ENCODE data around the gene MKX.

The MKX gene

GRCh38 chr10:27671821-27672220 is 73.8 kb downstream of the MKX start:
- Mint-ChIP-seq H3K27me3 (ENCODE audit: low read depth) (peaks cover 3% of the 10 kb centered on the region), H3K9me3 (no peaks in the 10 kb centered on the region), H3K27ac (no peak overlapping the region), H3K36me3 (ENCODE audit: low read depth) (no peaks in the 10 kb centered on the region), H3K4me3 (no peak overlapping the region), H3K4me1 (ENCODE audit: low read depth) (no peaks in the 10 kb centered on the region)
- DNase-seq (ENCODE audit: low spot score): no peak

GRCh38 chr10:27664461-27664860 is 81.2 kb downstream of the MKX start:
- H3K4me3 Mint-ChIP-seq: no peak overlapping the region
- H3K27me3 Mint-ChIP-seq (ENCODE audit: low read depth): peaks cover 17% of the 10 kb centered on the region
- DNase-seq (ENCODE audit: low spot score): no peak
- H3K4me1 Mint-ChIP-seq (ENCODE audit: low read depth): no peaks in the 10 kb centered on the region
- H3K9me3 Mint-ChIP-seq: no peaks in the 10 kb centered on the region
- no peaks in the 10 kb centered on the region for H3K36me3 Mint-ChIP-seq (ENCODE audit: low read depth)
- no peak overlapping the region for H3K27ac Mint-ChIP-seq

- Mint-ChIP-seq H3K9me3 (no peaks in the 10 kb centered on the region), H3K36me3 (ENCODE audit: low read depth) (no peaks in the 10 kb centered on the region), H3K27me3 (ENCODE audit: low read depth) (peaks cover 16% of the 10 kb centered on the region), H3K4me1 (ENCODE audit: low read depth) (no peaks in the 10 kb centered on the region), H3K27ac (no peak overlapping the region), H3K4me3 (no peak overlapping the region)
- DNase-seq (ENCODE audit: low spot score): no peak
Measured at GRCh38 chr10:27663621-27664020, 82.0 kb downstream of the MKX start.

- Mint-ChIP-seq H3K27me3 (ENCODE audit: low read depth) (peaks cover 14% of the 10 kb centered on the region), H3K27ac (no peak overlapping the region), H3K36me3 (ENCODE audit: low read depth) (no peaks in the 10 kb centered on the region), H3K4me1 (ENCODE audit: low read depth) (no peaks in the 10 kb centered on the region), H3K9me3 (no peaks in the 10 kb centered on the region), H3K4me3 (no peak overlapping the region)
- no peak for DNase-seq (ENCODE audit: low spot score)
Measured at GRCh38 chr10:27661514-27662286, 83.9 kb downstream of the MKX start.

- no peaks in the 10 kb centered on the region for H3K9me3 Mint-ChIP-seq
- peaks cover 11% of the 10 kb centered on the region for H3K27me3 Mint-ChIP-seq (ENCODE audit: low read depth)
- H3K36me3 Mint-ChIP-seq (ENCODE audit: low read depth): no peaks in the 10 kb centered on the region
- H3K27ac Mint-ChIP-seq: no peak overlapping the region
- no peak for DNase-seq (ENCODE audit: low spot score)
- no peaks in the 10 kb centered on the region for H3K4me1 Mint-ChIP-seq (ENCODE audit: low read depth)
- no peak overlapping the region for H3K4me3 Mint-ChIP-seq
Measured at GRCh38 chr10:27660711-27661110, 84.9 kb downstream of the MKX start.

- no peaks in the 10 kb centered on the region for H3K9me3 Mint-ChIP-seq
- H3K27me3 Mint-ChIP-seq (ENCODE audit: low read depth): peaks cover 11% of the 10 kb centered on the region
- H3K4me1 Mint-ChIP-seq (ENCODE audit: low read depth): no peaks in the 10 kb centered on the region
- no peaks in the 10 kb centered on the region for H3K36me3 Mint-ChIP-seq (ENCODE audit: low read depth)
- H3K27ac Mint-ChIP-seq: no peak overlapping the region
- no peak for DNase-seq (ENCODE audit: low spot score)
- H3K4me3 Mint-ChIP-seq: no peak overlapping the region
Measured at GRCh38 chr10:27660268-27660667, 85.4 kb downstream of the MKX start.

- Mint-ChIP-seq H3K4me1 (ENCODE audit: low read depth) (no peaks in the 10 kb centered on the region), H3K4me3 (no peak overlapping the region), H3K36me3 (ENCODE audit: low read depth) (no peaks in the 10 kb centered on the region), H3K9me3 (no peaks in the 10 kb centered on the region), H3K27ac (no peak overlapping the region), H3K27me3 (ENCODE audit: low read depth) (peaks cover 11% of the 10 kb centered on the region)
- DNase-seq (ENCODE audit: low spot score): no peak
Measured at GRCh38 chr10:27659786-27660185, 85.8 kb downstream of the MKX start.

- no peaks in the 10 kb centered on the region for H3K4me1 Mint-ChIP-seq (ENCODE audit: low read depth)
- H3K36me3 Mint-ChIP-seq (ENCODE audit: low read depth): no peaks in the 10 kb centered on the region
- DNase-seq (ENCODE audit: low spot score): no peak
- no peak overlapping the region for H3K4me3 Mint-ChIP-seq
- H3K27ac Mint-ChIP-seq: no peak overlapping the region
- peaks cover 7% of the 10 kb centered on the region for H3K27me3 Mint-ChIP-seq (ENCODE audit: low read depth)
- no peaks in the 10 kb centered on the region for H3K9me3 Mint-ChIP-seq
Measured at GRCh38 chr10:27658788-27659187, 86.8 kb downstream of the MKX start.

- Mint-ChIP-seq H3K36me3 (ENCODE audit: low read depth) (no peaks in the 10 kb centered on the region), H3K4me1 (ENCODE audit: low read depth) (no peaks in the 10 kb centered on the region), H3K4me3 (no peak overlapping the region), H3K27ac (no peak overlapping the region), H3K9me3 (no peaks in the 10 kb centered on the region), H3K27me3 (ENCODE audit: low read depth) (no peaks in the 10 kb centered on the region)
- no peak for DNase-seq (ENCODE audit: low spot score)
Measured at GRCh38 chr10:27655296-27655695, 90.3 kb downstream of the MKX start.

GRCh38 chr10:27654284-27654683 is 91.3 kb downstream of the MKX start:
- Mint-ChIP-seq H3K27ac (no peak overlapping the region), H3K4me1 (ENCODE audit: low read depth) (no peaks in the 10 kb centered on the region), H3K4me3 (no peak overlapping the region), H3K9me3 (no peaks in the 10 kb centered on the region), H3K27me3 (ENCODE audit: low read depth) (no peaks in the 10 kb centered on the region), H3K36me3 (ENCODE audit: low read depth) (no peaks in the 10 kb centered on the region)
- no peak for DNase-seq (ENCODE audit: low spot score)

- DNase-seq (ENCODE audit: low spot score): no peak
- no peaks in the 10 kb centered on the region for H3K27me3 Mint-ChIP-seq (ENCODE audit: low read depth)
- no peaks in the 10 kb centered on the region for H3K9me3 Mint-ChIP-seq
- H3K4me1 Mint-ChIP-seq (ENCODE audit: low read depth): no peaks in the 10 kb centered on the region
- H3K4me3 Mint-ChIP-seq: no peak overlapping the region
- no peak overlapping the region for H3K27ac Mint-ChIP-seq
- no peaks in the 10 kb centered on the region for H3K36me3 Mint-ChIP-seq (ENCODE audit: low read depth)
Measured at GRCh38 chr10:27646604-27647175, 98.9 kb downstream of the MKX start.

GRCh38 chr10:27646194-27646593 is 99.4 kb downstream of the MKX start:
- no peak for DNase-seq (ENCODE audit: low spot score)
- H3K36me3 Mint-ChIP-seq (ENCODE audit: low read depth): no peaks in the 10 kb centered on the region
- no peak overlapping the region for H3K4me3 Mint-ChIP-seq
- H3K27ac Mint-ChIP-seq: no peak overlapping the region
- H3K4me1 Mint-ChIP-seq (ENCODE audit: low read depth): no peaks in the 10 kb centered on the region
- no peaks in the 10 kb centered on the region for H3K9me3 Mint-ChIP-seq
- no peaks in the 10 kb centered on the region for H3K27me3 Mint-ChIP-seq (ENCODE audit: low read depth)

- Mint-ChIP-seq H3K27me3 (ENCODE audit: low read depth) (no peaks in the 10 kb centered on the region), H3K9me3 (no peaks in the 10 kb centered on the region), H3K27ac (no peak overlapping the region), H3K4me1 (ENCODE audit: low read depth) (no peaks in the 10 kb centered on the region), H3K4me3 (no peak overlapping the region), H3K36me3 (ENCODE audit: low read depth) (no peaks in the 10 kb centered on the region)
- DNase-seq (ENCODE audit: low spot score): no peak
Measured at GRCh38 chr10:27644307-27644939, 101.2 kb downstream of the MKX start.

- no peak for DNase-seq (ENCODE audit: low spot score)
- Mint-ChIP-seq H3K36me3 (ENCODE audit: low read depth) (no peaks in the 10 kb centered on the region), H3K4me1 (ENCODE audit: low read depth) (no peaks in the 10 kb centered on the region), H3K4me3 (no peak overlapping the region), H3K9me3 (no peaks in the 10 kb centered on the region), H3K27me3 (ENCODE audit: low read depth) (no peaks in the 10 kb centered on the region), H3K27ac (no peak overlapping the region)
Measured at GRCh38 chr10:27643301-27643700, 102.3 kb downstream of the MKX start.
